HG03354 (cell line): ENCODE data around the gene OR7D2.

Source experiments
- ATAC-seq: cut with Tn5 transposase; IDR thresholded peaks from one replicate; pipeline ENCODE4 v1.9.1; 2021; ENCODE audit warnings: mild to moderate bottlenecking; ENCODE audit not compliant: unreplicated experiment, poor library complexity, severe bottlenecking

OR7D2 gene

DNA sequence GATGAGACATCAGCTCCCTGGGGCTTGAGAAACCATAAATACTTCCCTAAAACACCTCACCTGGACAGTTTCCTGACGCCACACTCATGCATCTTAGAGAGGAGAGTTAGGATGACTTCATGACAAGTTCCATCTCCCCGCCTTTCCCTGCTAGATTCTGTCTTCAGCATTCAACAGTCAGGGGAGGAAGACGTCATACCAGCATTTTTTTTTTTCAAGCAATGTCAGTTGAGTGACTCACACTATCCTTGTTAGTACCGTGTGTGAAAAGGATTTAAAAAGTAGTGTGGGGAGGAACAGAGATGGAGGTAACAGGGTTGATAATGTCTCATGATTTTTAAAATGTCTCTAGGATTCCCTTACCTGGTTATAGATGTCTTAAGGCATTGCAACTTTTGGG is at the start of gene OR7D2:
TSS of gene OR7D2 (plus strand) at position 79 of the 400 bp plus-strand sequence. CDS start 6,803 bp downstream, outside the sequence.
- ATAC-seq = no peak

GRCh38 chr19:9130965-9131364 is 47.8 kb upstream of the OR7D2 start:
- ATAC-seq = no peak

DNA sequence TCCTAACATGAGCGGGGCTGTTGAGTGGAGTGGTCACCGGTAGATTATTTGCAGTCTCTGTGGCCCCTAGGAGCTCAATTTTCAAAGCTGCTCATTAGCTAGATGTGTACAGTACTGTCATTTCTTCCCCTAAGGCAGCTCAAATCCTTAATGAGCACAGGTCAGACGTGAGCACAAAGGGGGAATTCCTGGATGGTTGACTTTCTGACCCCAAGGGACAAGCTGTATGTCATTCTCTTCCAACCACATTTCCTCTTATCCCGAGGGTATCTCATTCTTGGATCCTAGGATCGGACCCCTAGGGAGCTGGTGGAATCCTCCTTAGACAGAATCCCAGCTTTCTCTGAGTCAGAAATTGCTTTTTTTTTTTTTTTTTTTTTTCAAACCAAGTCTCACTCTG is 46.4 kb upstream of the OR7D2 start:
- no peak for ATAC-seq

DNA sequence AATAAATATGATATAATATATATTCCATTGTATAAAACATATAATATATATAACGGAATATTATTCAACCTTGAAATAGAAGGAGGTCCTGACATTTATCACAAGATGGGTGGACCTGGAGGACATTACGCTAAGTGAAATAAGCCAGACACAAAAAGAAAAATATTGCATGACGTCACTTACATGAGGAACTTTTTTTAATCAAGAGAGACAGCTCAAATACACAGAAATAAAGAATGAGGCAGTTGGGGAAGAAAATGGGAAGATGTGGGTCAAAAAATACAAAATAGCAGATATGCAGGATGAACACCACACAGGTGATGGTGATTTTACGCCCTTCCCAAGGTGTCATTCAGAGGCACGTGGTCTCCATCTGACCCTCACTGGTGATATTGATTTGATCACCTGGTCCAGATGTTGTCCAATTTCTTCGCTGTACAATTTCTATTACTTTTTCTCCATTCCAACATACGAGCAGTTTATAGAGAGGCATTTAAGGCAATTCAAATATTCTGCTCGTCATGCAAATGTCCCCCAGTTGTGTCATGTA is 39.1 kb upstream of the OR7D2 start:
- no peak for ATAC-seq

DNA sequence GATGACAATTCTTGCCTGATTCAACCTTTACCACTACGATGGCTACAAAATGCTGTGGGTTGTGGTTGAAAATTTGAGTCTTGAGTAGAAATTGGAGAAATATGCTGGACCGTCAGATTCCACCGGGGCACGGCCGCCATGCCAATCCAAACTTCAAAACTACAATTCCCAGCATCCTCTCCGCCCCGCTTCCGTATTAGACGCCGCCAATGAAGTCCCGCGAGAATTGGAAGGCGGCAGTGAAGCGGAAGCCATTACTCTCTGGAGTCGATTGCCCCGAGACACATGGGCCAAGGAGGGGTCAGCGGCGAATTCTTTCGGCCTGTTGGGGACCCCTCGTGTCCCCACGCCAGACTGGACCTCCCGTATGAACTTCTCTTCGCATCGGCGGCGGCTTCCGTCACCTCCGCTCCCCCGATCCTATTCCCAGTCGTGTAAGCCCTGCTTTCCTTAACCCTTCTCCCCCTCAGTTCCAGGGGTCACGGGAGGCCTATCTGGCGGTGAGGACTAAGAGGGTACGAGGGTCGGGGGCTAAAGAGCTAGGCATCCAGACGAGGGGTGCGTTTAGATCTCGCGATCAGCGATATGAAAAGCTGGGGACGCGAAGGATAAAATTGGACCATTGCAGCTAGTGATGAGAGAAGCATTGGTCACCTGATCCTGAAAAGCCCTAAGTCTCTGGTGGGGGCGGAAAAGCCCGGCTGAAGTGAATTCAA is 38.5 kb upstream of the OR7D2 start, which contains the start of gene ZNF317:
TSS of gene ZNF317 (plus strand) at position 239 of the 716 bp plus-strand sequence. CDS start 15,620 bp downstream, outside the sequence.
- peak; percentile 96 for ATAC-seq

DNA sequence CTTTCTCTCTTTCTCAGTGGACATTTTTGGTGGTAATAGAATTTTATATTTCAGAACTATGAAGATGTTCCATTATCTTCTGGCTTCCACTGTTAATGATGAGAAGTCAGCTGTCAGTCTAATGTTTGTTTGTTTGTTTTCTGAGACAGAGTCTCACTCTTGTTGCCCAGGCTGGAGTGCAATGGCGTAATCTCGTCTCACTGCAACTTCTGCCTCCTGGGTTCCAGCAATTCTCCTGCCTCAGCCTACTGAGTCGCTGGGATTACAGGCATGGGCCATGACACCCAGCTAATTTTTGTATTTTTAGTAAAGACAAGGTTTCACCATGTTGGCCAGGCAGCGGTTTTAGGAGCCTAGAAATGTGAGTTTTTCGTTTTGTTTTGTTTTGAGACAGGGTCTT is 33.9 kb upstream of the OR7D2 start:
- no peak for ATAC-seq

GRCh38 chr19:9146882-9147281 is 31.9 kb upstream of the OR7D2 start:
- ATAC-seq = no peak

DNA sequence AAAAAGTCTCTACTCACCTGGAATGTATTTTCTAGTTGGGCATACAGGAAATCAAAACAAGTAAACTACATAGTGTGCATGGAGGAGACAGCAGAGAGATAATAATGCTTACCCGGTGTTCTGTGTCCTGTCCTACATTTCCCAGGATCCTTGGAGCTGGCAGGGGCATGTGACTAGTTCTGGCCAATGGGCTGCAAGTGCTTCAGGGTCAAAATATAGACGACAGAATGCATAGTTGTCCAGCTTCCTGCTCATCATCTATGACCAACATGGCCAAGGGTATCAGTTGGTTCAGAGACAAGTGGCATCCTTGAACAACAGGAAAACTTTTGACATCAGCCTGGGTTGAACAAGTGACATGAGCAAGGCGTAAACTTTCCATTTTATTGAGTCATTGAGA is 30.1 kb upstream of the OR7D2 start:
- no peak for ATAC-seq

GRCh38 chr19:9149997-9150396 is 28.8 kb upstream of the OR7D2 start:
- no peak for ATAC-seq

DNA sequence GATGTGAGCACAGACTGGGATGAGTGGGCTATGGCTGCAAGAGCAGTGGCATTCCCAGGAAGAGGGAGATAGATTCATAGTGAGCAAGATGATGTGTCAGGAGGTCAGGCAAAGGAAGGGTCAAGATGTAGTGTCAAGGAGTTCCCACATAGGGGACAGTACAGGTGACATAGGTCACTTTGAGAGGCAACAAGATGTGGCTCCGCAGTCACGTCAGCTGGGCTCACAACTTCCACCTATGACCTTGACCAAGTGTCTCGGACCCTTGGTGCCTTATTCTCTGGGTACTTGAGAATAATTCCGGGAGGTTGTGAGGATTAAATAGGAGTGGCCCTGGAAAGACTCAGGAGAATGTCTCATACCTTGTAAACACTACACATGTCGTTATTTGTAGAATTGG is 28.1 kb upstream of the OR7D2 start:
- no peak for ATAC-seq

DNA sequence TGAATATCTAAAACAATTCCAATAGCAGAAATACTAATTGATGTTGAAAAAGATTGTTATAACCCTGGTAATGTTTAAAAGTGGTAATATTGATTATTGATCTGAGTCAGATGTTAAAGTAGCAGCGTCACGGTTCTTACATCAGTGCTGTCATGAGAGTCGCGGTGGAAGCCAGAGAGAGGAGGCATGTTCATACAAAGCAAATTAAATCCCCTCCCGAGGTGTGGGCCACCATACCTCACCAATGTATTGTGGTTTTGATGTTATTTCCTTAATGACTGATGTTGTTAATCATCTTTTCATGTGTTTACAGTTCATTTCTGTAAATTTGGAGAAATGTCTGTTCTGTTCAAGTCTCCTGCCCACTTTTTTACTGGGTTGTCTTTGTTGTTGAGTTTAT is 27.4 kb upstream of the OR7D2 start:
- no peak for ATAC-seq

- ATAC-seq = no peak
Observed at GRCh38 chr19:9155591-9155990, 23.2 kb upstream of the OR7D2 start.

DNA sequence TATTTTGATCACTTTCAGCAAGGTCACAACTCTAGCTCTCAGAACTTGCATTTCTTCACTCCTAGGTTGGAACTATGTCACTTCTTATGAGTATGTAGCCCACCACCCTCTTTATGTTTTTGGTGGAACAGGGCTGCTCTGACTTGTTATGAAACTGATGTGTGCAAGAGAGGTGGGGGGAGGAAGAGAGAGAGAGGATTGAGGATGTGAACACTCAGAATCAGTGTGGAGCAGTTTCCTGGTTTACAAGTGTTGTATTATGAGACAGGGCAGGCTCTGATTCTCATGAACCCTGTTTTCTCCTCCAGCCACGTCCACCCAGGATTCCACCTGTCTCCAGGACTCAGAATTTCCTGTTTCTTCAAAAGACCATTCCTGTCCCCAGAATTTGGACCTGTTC is 22.5 kb upstream of the OR7D2 start:
- no peak for ATAC-seq

DNA sequence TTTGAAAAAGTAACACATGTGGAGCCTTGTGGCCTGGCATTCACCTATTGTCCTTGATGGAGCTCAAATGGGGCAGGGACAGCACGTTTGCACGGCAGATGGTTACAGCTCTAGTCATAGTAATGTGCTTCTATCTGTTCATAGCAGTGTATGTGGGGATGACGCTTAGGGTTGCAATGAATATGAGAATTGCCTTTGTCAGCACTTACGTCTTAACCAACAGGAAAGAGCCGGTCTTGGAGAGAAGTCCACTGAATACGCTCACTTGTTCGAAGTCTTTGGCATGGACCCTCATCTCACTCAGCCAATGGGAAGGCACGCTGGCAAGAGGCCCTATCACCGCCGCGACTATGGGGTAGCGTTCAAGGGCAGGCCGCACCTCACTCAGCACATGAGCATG is 18.9 kb upstream of the OR7D2 start:
- ATAC-seq = no peak

DNA sequence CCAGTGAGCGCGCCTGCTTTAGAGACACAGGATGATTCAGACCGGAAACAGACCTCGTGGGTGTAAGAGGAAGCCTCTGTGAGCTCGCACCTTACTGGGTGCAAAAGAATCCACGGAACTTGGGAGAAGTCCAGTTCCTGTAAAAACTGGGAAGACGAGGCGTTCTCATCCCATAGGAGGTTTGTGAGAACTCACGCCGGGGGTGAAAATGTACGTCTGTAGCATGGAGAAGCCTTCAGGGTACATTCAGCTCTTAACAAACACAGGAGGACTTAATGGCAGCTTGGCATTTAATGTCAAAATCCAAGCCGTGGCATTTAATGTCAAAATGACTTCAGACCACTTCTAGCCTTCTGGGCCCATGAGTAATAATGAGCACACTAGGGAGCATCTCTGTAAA is 17.4 kb upstream of the OR7D2 start:
- no peak for ATAC-seq

DNA sequence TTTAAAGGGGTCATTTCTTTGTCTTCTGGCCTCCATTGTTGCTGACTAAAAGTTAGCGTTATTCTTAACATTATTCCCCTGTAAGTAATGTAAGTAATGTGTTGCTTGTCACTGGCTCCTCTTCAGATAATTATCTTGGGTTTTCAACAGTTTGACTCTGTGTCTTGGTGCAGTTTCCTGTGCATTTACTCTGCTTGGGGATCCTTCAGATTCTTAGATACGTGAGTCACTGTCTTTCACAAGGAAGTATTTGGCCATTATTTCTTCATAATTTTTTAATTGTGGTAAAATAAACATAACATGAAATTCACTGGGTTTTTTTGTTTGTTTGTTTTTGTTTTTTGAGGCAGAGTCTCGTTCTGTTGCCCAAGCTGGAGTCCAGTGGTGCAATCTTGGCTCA is 13.5 kb upstream of the OR7D2 start:
- no peak for ATAC-seq

DNA sequence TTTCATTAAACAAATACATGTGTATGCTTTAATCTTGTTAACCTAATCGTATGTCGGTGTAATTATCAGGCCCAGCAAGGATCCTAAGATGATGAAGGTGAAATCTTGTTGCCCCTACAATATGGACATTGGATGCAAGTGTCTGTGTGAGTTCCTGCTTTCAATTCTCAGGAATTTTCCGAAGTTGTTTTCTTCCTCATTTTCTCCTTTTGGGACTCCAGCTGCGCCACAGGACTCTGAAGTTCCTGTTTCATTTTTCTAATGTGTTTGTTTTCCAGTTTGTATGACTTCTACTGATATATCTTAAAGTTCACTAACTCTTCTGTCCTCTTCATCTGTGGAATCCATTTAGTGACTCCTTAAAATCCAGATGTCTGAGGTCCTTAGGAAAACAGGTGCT is 11.9 kb upstream of the OR7D2 start:
- no peak for ATAC-seq

- no peak for ATAC-seq
Observed at GRCh38 chr19:9171393-9171991, 7.3 kb upstream of the OR7D2 start.

DNA sequence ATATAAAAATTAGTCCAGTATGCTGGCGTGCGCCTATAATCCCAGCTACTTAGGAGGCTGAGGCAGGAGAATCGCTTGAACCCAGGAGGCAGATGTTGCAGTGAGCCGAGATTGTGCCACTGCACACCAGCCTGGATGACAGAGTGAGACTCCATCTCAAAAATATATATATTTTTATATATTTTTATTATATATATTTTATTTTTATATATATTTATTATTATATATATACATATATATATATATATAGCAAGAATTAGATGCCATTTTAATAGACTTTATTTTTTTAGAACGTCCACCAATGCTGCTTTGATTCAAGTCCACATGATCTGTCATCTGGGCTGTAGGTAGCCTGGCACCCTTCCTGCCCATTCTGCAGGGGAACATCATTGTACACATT is 3.5 kb upstream of the OR7D2 start:
- no peak for ATAC-seq

DNA sequence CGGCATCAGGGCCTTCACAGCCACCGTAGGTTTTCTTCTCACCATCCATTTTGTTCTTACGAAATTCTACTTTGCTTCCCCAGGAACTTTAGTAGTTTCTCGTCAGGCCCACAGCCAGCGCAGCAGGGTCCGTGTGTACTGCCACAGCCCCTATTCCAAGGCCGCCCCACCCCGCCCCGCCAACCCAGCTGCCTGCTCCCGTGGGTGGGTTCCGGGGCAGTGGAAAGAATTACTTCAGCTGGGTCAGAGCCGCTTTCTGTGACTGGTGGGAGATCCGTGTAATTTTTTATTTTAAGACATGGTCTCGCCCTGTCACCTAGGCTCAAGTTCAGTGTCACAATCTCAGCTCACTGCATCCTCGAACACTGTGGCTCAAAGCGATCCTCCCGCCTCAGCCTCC is 4.2 kb downstream of the OR7D2 start:
- ATAC-seq = no peak

DNA sequence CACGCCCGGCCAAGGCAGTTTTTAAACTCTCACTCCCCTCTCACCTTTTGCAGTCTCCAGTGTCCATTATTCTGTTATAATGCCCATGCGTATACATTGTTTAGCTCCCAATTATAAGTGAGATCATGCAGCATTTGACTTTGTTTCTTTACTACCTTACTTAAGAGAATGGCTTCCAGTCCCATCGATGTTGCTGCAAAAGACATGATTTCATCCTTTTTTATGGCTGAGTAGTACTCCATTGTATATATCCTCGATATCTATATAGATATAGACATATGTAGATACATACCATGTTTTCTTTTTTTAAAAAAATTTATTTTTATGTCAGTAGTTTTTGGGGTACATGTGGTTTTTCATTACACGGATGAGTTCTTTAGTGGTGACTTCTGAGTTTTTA is 8.4 kb downstream of the OR7D2 start:
- ATAC-seq = no peak
